Neutrophil (primary cell): ENCODE results near the gene PBX3.

Experiments used
- H3K27ac ChIP-seq: fragments of 200-600 bp; sonication (generic); 2 replicates; pipeline ENCODE4 v1.5.1; 2016; ENCODE audit warnings: mild to moderate bottlenecking, moderate library complexity
- H3K27me3 ChIP-seq: fragments of 200-600 bp; sonication (generic); 2 replicates; pipeline ENCODE4 v1.6.0; 2016; ENCODE audit warnings: mild to moderate bottlenecking
- H3K36me3 ChIP-seq: fragments of 200-600 bp; sonication (generic); 2 replicates; pipeline ENCODE4 v1.5.1; 2017
- H3K4me1 ChIP-seq, 2 experiments: fragments of 200-600 bp in 1 of 2; sonication (generic) in 1 of 2; 1 replicate in 1 of 2; 2 replicates in 1 of 2; pipeline versions ENCODE4 v1.5.1 to v1.6.1; 2013 to 2016; ENCODE audit warnings: low read depth in 1 of 2, low read length in 1 of 2, mild to moderate bottlenecking in 1 of 2, moderate library complexity in 1 of 2; ENCODE audit not compliant: control insufficient read depth in 1 of 2, insufficient read depth in 1 of 2
- H3K4me3 ChIP-seq, 2 experiments: fragments of 200-600 bp in 1 of 2; sonication (generic) in 1 of 2; 1 replicate in 1 of 2; 2 replicates in 1 of 2; pipeline ENCODE4 v1.5.1; 2013 to 2016; ENCODE audit warnings: low read depth in 1 of 2, low read length in 1 of 2, mild to moderate bottlenecking in 1 of 2, moderate library complexity in 1 of 2
- H3K9me3 ChIP-seq: fragments of 200-600 bp; sonication (generic); 2 replicates; pipeline ENCODE4 v1.5.1; 2016
- CTCF ChIP-seq: fragments of 200-600 bp; sonication (generic); IDR thresholded peaks from 2 replicates; pipeline ENCODE4 v1.5.1; 2016; ENCODE audit warnings: antibody characterized with exemption

The PBX3 gene

DNA sequence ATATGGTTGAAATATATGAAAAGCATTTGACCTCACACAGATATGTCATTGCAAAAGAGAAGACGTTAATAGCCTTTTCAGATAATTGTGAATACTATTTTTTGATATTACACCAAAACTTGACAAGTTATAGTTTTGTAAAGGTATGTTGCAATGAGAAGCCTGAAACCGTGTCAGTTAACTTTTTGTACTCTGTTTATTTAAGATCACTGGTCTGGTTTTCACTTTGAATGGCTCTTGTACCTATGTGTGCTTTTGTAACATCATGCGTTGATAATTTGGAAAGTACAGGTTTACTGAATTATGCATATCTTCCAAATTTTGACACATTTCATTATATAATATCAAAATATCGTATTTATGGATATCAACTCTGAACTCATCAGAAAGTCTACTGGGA, 177.2 kb downstream of the PBX3 start:
- Histone ChIP-seq H3K4me1 (no peaks in the 10 kb centered on the region), H3K4me3 (no peak overlapping the region), H3K27ac (no peak overlapping the region), H3K36me3 (no peaks in the 10 kb centered on the region), H3K27me3 (no peaks in the 10 kb centered on the region), H3K9me3 (no peaks in the 10 kb centered on the region)
- no peak for TF ChIP-seq CTCF

- no peak for TF ChIP-seq CTCF
- no peaks in the 10 kb centered on the region for H3K9me3 ChIP-seq
- H3K36me3 ChIP-seq = no peaks in the 10 kb centered on the region
- no peaks in the 10 kb centered on the region for H3K4me1 ChIP-seq
- H3K4me3 ChIP-seq = no peak overlapping the region
- H3K27ac ChIP-seq = no peak overlapping the region
- H3K27me3 ChIP-seq = no peaks in the 10 kb centered on the region
Observed at GRCh38 chr9:125926936-125927335, 179.8 kb downstream of the PBX3 start.

DNA sequence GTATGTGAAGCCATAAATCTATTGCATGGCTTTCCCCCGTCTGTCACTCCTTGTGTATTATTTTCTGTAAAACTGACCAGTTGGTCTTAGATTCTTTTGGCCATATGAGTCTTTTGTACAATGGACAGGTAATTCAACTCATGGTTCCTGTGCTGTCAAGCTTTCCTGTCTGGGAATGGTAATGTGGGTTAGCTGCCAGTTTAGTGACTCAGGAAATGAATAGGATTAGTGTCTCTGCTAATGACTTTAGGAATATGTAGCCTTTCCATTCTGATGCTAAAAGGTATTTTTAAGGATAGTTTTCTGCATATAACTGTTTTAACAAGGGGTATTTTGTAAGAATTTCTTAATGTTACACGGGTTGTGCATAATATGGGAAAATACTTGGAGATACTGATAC, 182.7 kb downstream of the PBX3 start:
- Histone ChIP-seq H3K9me3 (no peaks in the 10 kb centered on the region), H3K27me3 (no peaks in the 10 kb centered on the region), H3K4me3 (no peak overlapping the region), H3K27ac (no peak overlapping the region), H3K4me1 (peaks cover 0 to 7% of the 10 kb centered on the region in 2 experiments), H3K36me3 (peaks cover 13% of the 10 kb centered on the region)
- no peak for TF ChIP-seq CTCF

DNA sequence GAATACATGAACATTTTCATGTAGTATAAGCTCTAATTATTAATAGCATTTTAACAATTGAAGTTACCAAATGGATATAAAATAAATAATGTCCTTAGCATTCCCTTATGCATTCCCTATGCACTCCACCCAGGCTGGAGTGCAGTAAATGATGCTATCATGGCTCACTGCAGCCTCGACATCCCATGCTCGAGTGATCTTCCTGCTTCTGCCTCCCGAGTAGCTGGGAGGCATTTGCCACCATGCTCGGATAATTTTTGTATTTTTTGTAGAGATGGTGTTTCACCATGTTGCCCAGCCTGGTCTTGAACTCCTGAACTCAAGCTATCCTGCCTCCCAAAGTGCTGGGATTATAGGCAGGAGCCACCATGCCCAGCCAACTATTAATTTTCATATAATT, 184.0 kb downstream of the PBX3 start:
- Histone ChIP-seq H3K4me1 (peaks cover 0 to 7% of the 10 kb centered on the region in 2 experiments), H3K36me3 (peaks cover 18% of the 10 kb centered on the region), H3K9me3 (no peaks in the 10 kb centered on the region), H3K27me3 (no peaks in the 10 kb centered on the region), H3K27ac (no peak overlapping the region), H3K4me3 (no peak overlapping the region)
- TF ChIP-seq CTCF = no peak

DNA sequence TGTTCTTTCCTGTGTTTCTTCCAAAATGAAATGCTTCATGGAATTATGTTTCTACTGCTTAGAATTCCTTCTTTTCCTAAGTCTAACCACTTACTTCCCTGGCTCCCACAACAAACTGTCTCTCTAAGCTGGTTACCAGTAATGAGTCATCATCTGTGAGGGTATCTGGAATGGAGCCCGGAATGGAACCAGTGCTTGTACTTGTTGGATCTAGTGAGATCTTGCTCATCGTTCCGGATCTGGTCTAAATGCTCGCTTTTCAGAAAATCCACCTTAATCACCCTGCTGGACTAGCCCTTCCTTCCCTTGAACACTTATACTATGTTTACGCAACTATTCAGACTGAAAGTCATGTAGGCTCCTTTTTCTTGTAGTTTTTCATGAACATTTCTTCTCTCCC, 184.8 kb downstream of the PBX3 start:
- H3K9me3 ChIP-seq = no peaks in the 10 kb centered on the region
- no peak for TF ChIP-seq CTCF
- no peak overlapping the region for H3K4me3 ChIP-seq
- no peaks in the 10 kb centered on the region for H3K27me3 ChIP-seq
- peaks cover 0 to 7% of the 10 kb centered on the region in 2 experiments for H3K4me1 ChIP-seq
- H3K36me3 ChIP-seq = peaks cover 18% of the 10 kb centered on the region
- no peak overlapping the region for H3K27ac ChIP-seq
